ENCODE results near the gene ZNF80. TPM values are rescaled to one million over a fixed set of nuclear protein-coding genes. Genes with fewer than 3 reads are reported as not detected.

The ZNF80 gene
- polyA plus RNA-seq, 2 of the 4 experiments (the other 2 are of a cell fraction) = not detected

- CTCF ChIA-PET = no interaction called here
- FAIRE-seq = no peak
- TF ChIP-seq ZNF302 (CRISPR knock-in tag; IDR thresholded peaks at IDR 0.05) = no peak
- TF ChIP-seq CEBPB (IDR thresholded peaks at IDR 0.05) = no peak
- no peak for TF ChIP-seq JUN (IDR thresholded peaks at IDR 0.05)
- TF ChIP-seq EHMT2 (IDR thresholded peaks at IDR 0.05; ENCODE audit: low read depth) = no peak
- TF ChIP-seq CHD2 (IDR thresholded peaks at IDR 0.05; ENCODE audit: low read length, partially characterized antibody) = no peak
- TF ChIP-seq HDAC2 (IDR thresholded peaks at IDR 0.05) = no peak
- TF ChIP-seq TP53 (CRISPR knock-in tag; IDR thresholded peaks at IDR 0.05) = no peak
- no peak for TF ChIP-seq E2F6 (IDR thresholded peaks at IDR 0.05; ENCODE audit: borderline replicate concordance, low read depth)
- no peak for TF ChIP-seq MYC (IDR thresholded peaks at IDR 0.05; ENCODE audit: borderline replicate concordance, low read length)
- TF ChIP-seq SREBF2 (IDR thresholded peaks at IDR 0.05) = no peak
- no peak for TF ChIP-seq FOSL2 (IDR thresholded peaks at IDR 0.05)
- no peak for TF ChIP-seq FOSL2 (CRISPR knock-in tag; IDR thresholded peaks at IDR 0.05)
Measured at GRCh38 chr3:114219741-114220140, 17.6 kb downstream of the ZNF80 start.

GRCh38 chr3:114218578-114219185 lies 18.7 kb downstream of the ZNF80 start:
- no peaks in the 10 kb centered on the region for H3K4me1 ChIP-seq
- WGBS (ENCODE audit: missing lambda C conversion rate) = 17% methylated on average over 12 of the region's 12 CpGs
- H3K4me2 ChIP-seq = no peak overlapping the region
- ChIA-PET POLR2A (no interaction called here), CTCF (no interaction called here)
- H3K9me3 ChIP-seq = no peaks in the 10 kb centered on the region
- DNase-seq (ENCODE audit: low read depth in 1 of 2, low spot score in 1 of 2) (no peak), FAIRE-seq (no peak), ATAC-seq (no peak)
- H3K4me3 ChIP-seq = no peak overlapping the region
- TF ChIP-seq CTCF (IDR thresholded peaks at IDR 0.05) (no peak), NR3C1 (IDR thresholded peaks at IDR 0.05) (no peak), ZNF302 (CRISPR knock-in tag; IDR thresholded peaks at IDR 0.05) (no peak), EP300 (IDR thresholded peaks at IDR 0.05) (no peak), TFCP2L1 (CRISPR knock-in tag; IDR thresholded peaks at IDR 0.05) (no peak), PHF8 (IDR thresholded peaks at IDR 0.05; ENCODE audit: borderline replicate concordance, low read depth) (no peak), NFE2L2 (conservative IDR thresholded peaks at IDR 0.05; ENCODE audit: low read length) (no peak), HMGXB4 (CRISPR knock-in tag; IDR thresholded peaks at IDR 0.05; ENCODE audit: borderline replicate concordance) (no peak), RCOR1 (IDR thresholded peaks at IDR 0.05; ENCODE audit: low read depth, low read length) (no peak), JUNB (IDR thresholded peaks at IDR 0.05) (no peak)
- H3K27ac ChIP-seq = no peak overlapping the region

More at GRCh38 chr3:114219741-114220140, 17.6 kb downstream of the ZNF80 start:
- POLR2A ChIA-PET = no interaction called here
- Histone ChIP-seq H3K4me1 (no peaks in the 10 kb centered on the region), H3K4me2 (no peak overlapping the region), H3K4me3 (no peak overlapping the region), H3K9me3 (peaks cover 7% of the 10 kb centered on the region; the same call in 2 of the 3 replicates), H3K27ac (no peak overlapping the region)
- DNase-seq (ENCODE audit: low read depth in 1 of 2, low spot score in 1 of 2) = no peak
- 37% methylated on average over 2 of the region's 2 CpGs for WGBS (ENCODE audit: missing lambda C conversion rate)
- ATAC-seq = no peak

GRCh38 chr3:114218006-114218405 lies 19.4 kb downstream of the ZNF80 start:
- 38% methylated on average over 3 of the region's 3 CpGs for WGBS (ENCODE audit: missing lambda C conversion rate)
- H3K4me1 ChIP-seq = no peaks in the 10 kb centered on the region
- ATAC-seq (no peak), FAIRE-seq (no peak), DNase-seq (ENCODE audit: low read depth in 1 of 2, low spot score in 1 of 2) (no peak)
- CTCF ChIA-PET = no interaction called here
- H3K27ac ChIP-seq = no peak overlapping the region
- H3K4me2 ChIP-seq = no peak overlapping the region
- H3K4me3 ChIP-seq = no peak overlapping the region
- POLR2A ChIA-PET = no interaction called here
- no peaks in the 10 kb centered on the region for H3K9me3 ChIP-seq
- TF ChIP-seq ZFP36 (IDR thresholded peaks at IDR 0.05; ENCODE audit: borderline replicate concordance, partially characterized antibody) (no peak), BHLHE40 (IDR thresholded peaks at IDR 0.05; ENCODE audit: low read depth, low read length) (no peak), CHD2 (IDR thresholded peaks at IDR 0.05; ENCODE audit: low read length, partially characterized antibody) (no peak), MYC (IDR thresholded peaks at IDR 0.05; ENCODE audit: borderline replicate concordance, low read length) (no peak), GATA3 (IDR thresholded peaks at IDR 0.05; ENCODE audit: borderline replicate concordance) (no peak), SREBF2 (IDR thresholded peaks at IDR 0.05) (no peak), HOXA7 (CRISPR knock-in tag; IDR thresholded peaks at IDR 0.05) (no peak), PBX3 (IDR thresholded peaks at IDR 0.05) (no peak), POLR2A (IDR thresholded peaks at IDR 0.05; ENCODE audit: low read length) (no peak), EP300 (IDR thresholded peaks at IDR 0.05) (no peak), HDAC2 (IDR thresholded peaks at IDR 0.05) (no peak), HES2 (IDR thresholded peaks at IDR 0.05) (no peak), CTCF (IDR thresholded peaks at IDR 0.05) (no peak), JUN (IDR thresholded peaks at IDR 0.05) (no peak)
